T-cell (primary cell): ENCODE data around the gene EMD. TPM values are rescaled to one million over a fixed set of nuclear protein-coding genes. Genes with fewer than 3 reads are reported as not detected.
A peak's percentile ranks its signal among the peaks of the same experiment; 100 is the strongest.

Source experiments
- ATAC-seq, 4 experiments: fragments of 200-7000 bp in 3 of 4; fragments of 150-1000 bp in 1 of 4; cut with Tn5 transposase; replicated peaks in 1 of 4; 1 replicate in 3 of 4; 2 replicates in 1 of 4; pipeline ENCODE4 v1.10.0; 2021; ENCODE audit warnings: moderate library complexity in 3 of 4, mild to moderate bottlenecking in 2 of 4, moderate number of reproducible peaks in 1 of 4
- CTCF ChIA-PET, 2 donors: fragments of 300-600 bp; sonication (Branson Sonifier 250); formaldehyde crosslinking; loops; one replicate each; lab custom pipeline; 2022; ENCODE audit warnings: antibody characterized with exemption in 2 of 2; lab: Charles Lee
- POLR2A ChIA-PET, 2 donors: fragments of 300-600 bp; sonication (Branson Sonifier 250); formaldehyde crosslinking; loops; one replicate each; lab custom pipeline; 2022; ENCODE audit warnings: antibody characterized with exemption in 2 of 2; lab: Charles Lee
- DNase-seq, 35 experiments: peaks; one replicate each; pipeline versions ENCODE4 v3.0.0 to v3.0.0-alpha.2; 2013 to 2023
- H3K27ac ChIP-seq: one replicate; pipeline ENCODE4 v1.5.1; 2013; ENCODE audit warnings: low read length
- H3K27me3 ChIP-seq, 2 experiments: replicated peaks in 1 of 2; 1 replicate in 1 of 2; 2 replicates in 1 of 2; pipeline versions ENCODE4 v1.6.1 to v1.7.0; 2013; ENCODE audit warnings: low read length in 1 of 2, mixed read lengths in 1 of 2; ENCODE audit not compliant: control insufficient read depth in 2 of 2, insufficient read depth in 2 of 2; ENCODE audit errors: extremely low read depth in 1 of 2
- H3K36me3 ChIP-seq, 2 donors: 1 replicate in 1 of 2; 2 replicates in 1 of 2; pipeline versions ENCODE4 v1.6.1 to v1.7.0; 2013; ENCODE audit warnings: low read length in 1 of 2; ENCODE audit not compliant: control insufficient read depth in 2 of 2, insufficient read depth in 1 of 2; ENCODE audit errors: extremely low read depth in 1 of 2
- H3K4me1 ChIP-seq, 2 experiments: 1 replicate in 1 of 2; 2 replicates in 1 of 2; pipeline versions ENCODE4 v1.6.1 to v1.7.0; 2013; ENCODE audit warnings: low read length in 2 of 2, mixed read lengths in 1 of 2; ENCODE audit not compliant: insufficient read depth in 2 of 2, control insufficient read depth in 1 of 2; ENCODE audit errors: extremely low read depth in 1 of 2
- H3K4me3 ChIP-seq, 2 donors: 1 replicate in 1 of 2; 2 replicates in 1 of 2; pipeline versions ENCODE4 v1.5.1 to v1.7.0; 2013; ENCODE audit warnings: mild to moderate bottlenecking in 2 of 2, low read length in 1 of 2, moderate library complexity in 1 of 2; ENCODE audit not compliant: control insufficient read depth in 1 of 2; ENCODE audit errors: extremely low read depth in 1 of 2
- H3K9me3 ChIP-seq: 2 replicates; pipeline ENCODE4 v1.7.0; 2013
- H3K27ac Mint-ChIP-seq, 2 donors: one replicate each; pipeline ENCODE4 v1.8.0; 2020 to 2021; ENCODE audit warnings: mild to moderate bottlenecking in 2 of 2, mixed read lengths in 2 of 2
- H3K27me3 Mint-ChIP-seq, 2 donors: one replicate each; pipeline ENCODE4 v1.8.0; 2021 to 2022; ENCODE audit warnings: mixed read lengths in 2 of 2
- H3K36me3 Mint-ChIP-seq: one replicate; pipeline ENCODE4 v1.8.0; 2021; ENCODE audit warnings: mixed read lengths
- H3K4me1 Mint-ChIP-seq, 3 donors: one replicate each; pipeline ENCODE4 v1.8.0; 2020 to 2022; ENCODE audit warnings: mixed read lengths in 3 of 3, mild to moderate bottlenecking in 1 of 3
- H3K4me3 Mint-ChIP-seq, 3 donors: one replicate each; pipeline ENCODE4 v1.8.0; 2020 to 2022; ENCODE audit warnings: mild to moderate bottlenecking in 3 of 3, mixed read lengths in 3 of 3, moderate library complexity in 3 of 3
- H3K9me3 Mint-ChIP-seq, 3 donors: one replicate each; pipeline ENCODE4 v1.8.0; 2020 to 2022; ENCODE audit warnings: mixed read lengths in 3 of 3
- WGBS: methylation state at CpG from one replicate; pipeline ENCODE4 v1.1.5; 2013; ENCODE audit warnings: missing lambda C conversion rate; ENCODE audit not compliant: insufficient coverage; 5-methylcytosine and 5-hydroxymethylcytosine counted together
- total RNA-seq, 35 experiments: library from RNA in 6 of 35; stranded (reverse) in 6 of 35; fragments of 120-200 nt in 1 of 35; gene quantifications; one replicate each; pipeline versions ENCODE4 v1.2.1 to v1.2.4 and lab custom pipeline; 2013 to 2026

The EMD gene
- total RNA-seq, 5 donors from 2014 or later (not counting 1 experiment from before 2014, with no cell fraction given), result 73.4 to 136 (median 80.4) TPM

GRCh38 chrX:154379569-154379951, 465 bp downstream of the EMD start:
- Mint-ChIP-seq H3K36me3 (no peaks in the 10 kb centered on the region), H3K27me3 (no peaks in the 10 kb centered on the region), H3K9me3 (no peaks in the 10 kb centered on the region), H3K4me1 (peaks cover 15 to 20% (median 19%) of the 10 kb centered on the region in 3 donors), H3K27ac (peak overlapping the region; percentile 80 to 89), H3K4me3 (peak overlapping the region; percentile 77 to 84 (median 81))
- 0% methylated on average over 16 of the region's 38 CpGs for WGBS
- H3K36me3 ChIP-seq, result peaks cover 3 to 15% of the 10 kb centered on the region in 2 donors
- peak overlapping the region; percentile 67 to 69 for H3K4me3 ChIP-seq
- H3K4me1 ChIP-seq, result peaks cover 4 to 37% of the 10 kb centered on the region in 2 experiments
- H3K27me3 ChIP-seq, result no peaks in the 10 kb centered on the region
- ATAC-seq (no peak), DNase-seq (no peak)
- ChIA-PET POLR2A (interaction anchor here in 1 of 2 donors (0.6 to 1.1 kb wide), 3 partner anchors 9 to 32 kb away, joined by 3 to 5 read pairs (median 3); no protein-coding TSS in a partner anchor), CTCF (no interaction called here)
- no peaks in the 10 kb centered on the region for H3K9me3 ChIP-seq
- H3K27ac ChIP-seq, result peak overlapping the region; percentile 97

DNA sequence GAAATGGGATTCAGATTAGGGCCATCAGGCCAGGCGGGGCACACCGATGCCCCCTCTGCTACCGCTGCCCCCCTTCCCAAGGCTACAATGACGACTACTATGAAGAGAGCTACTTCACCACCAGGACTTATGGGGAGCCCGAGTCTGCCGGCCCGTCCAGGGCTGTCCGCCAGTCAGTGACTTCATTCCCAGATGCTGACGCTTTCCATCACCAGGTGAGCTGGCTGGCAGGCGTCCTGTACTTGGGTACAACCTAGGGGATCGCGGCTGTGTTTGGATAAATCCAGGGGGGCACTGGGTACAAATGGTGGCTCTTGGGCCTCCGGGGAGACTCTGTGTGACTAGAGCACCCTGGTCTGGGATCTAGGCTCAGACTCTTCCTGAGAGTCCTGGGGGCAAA, 1.1 kb downstream of the EMD start:
- H3K27ac Mint-ChIP-seq, result peak overlapping the region; percentile 80 to 89
- ATAC-seq (no peak), DNase-seq (no peak)
- H3K27me3 Mint-ChIP-seq, result no peaks in the 10 kb centered on the region
- H3K4me3 ChIP-seq, result peak overlapping the region; percentile 67 to 69
- peak overlapping the region; percentile 77 to 84 (median 81) for H3K4me3 Mint-ChIP-seq
- CTCF ChIA-PET, result no interaction called here
- POLR2A ChIA-PET, result interaction anchor here in 1 of 2 donors (0.6 to 1.0 kb wide), 2 partner anchors 9 to 10 kb away, joined by 3 to 5 read pairs; no protein-coding TSS in a partner anchor
- H3K27ac ChIP-seq, result peak overlapping the region; percentile 97
- no peaks in the 10 kb centered on the region for H3K36me3 Mint-ChIP-seq
- H3K4me1 Mint-ChIP-seq, result peaks cover 15 to 18% (median 17%) of the 10 kb centered on the region in 3 donors
- no peaks in the 10 kb centered on the region for H3K27me3 ChIP-seq
- WGBS, result 80% methylated on average over 1 of the region's 13 CpGs
- no peaks in the 10 kb centered on the region for H3K9me3 ChIP-seq
- no peaks in the 10 kb centered on the region for H3K9me3 Mint-ChIP-seq
- H3K4me1 ChIP-seq, result peaks cover 4 to 32% of the 10 kb centered on the region in 2 experiments
- peaks cover 3 to 15% of the 10 kb centered on the region in 2 donors for H3K36me3 ChIP-seq

GRCh38 chrX:154380787-154381186, 1.7 kb downstream of the EMD start:
- peak overlapping the region; percentile 74 to 93 for H3K27ac Mint-ChIP-seq
- peaks cover 4 to 32% of the 10 kb centered on the region in 2 experiments for H3K4me1 ChIP-seq
- 87% methylated on average over 3 of the region's 14 CpGs for WGBS
- no peaks in the 10 kb centered on the region for H3K36me3 Mint-ChIP-seq
- H3K9me3 ChIP-seq, result no peaks in the 10 kb centered on the region
- H3K27me3 ChIP-seq, result no peaks in the 10 kb centered on the region
- peak overlapping the region; percentile 77 to 84 (median 81) for H3K4me3 Mint-ChIP-seq
- ATAC-seq, result no peak
- CTCF ChIA-PET, result no interaction called here
- POLR2A ChIA-PET, result interaction anchor here in 1 of 2 donors (0.6 kb wide), 1 partner anchor 109 kb away, joined by 4 read pairs; no protein-coding TSS in a partner anchor
- H3K4me1 Mint-ChIP-seq, result peaks cover 15 to 17% (median 15%) of the 10 kb centered on the region in 3 donors
- H3K36me3 ChIP-seq, result peaks cover 3 to 15% of the 10 kb centered on the region in 2 donors
- peak overlapping the region; percentile 97 for H3K27ac ChIP-seq
- no peak for DNase-seq
- H3K27me3 Mint-ChIP-seq, result no peaks in the 10 kb centered on the region
- H3K9me3 Mint-ChIP-seq, result no peaks in the 10 kb centered on the region
- H3K4me3 ChIP-seq, result no peak overlapping the region

GRCh38 chrX:154381271-154381670, 2.2 kb downstream of the EMD start:
- H3K4me3 Mint-ChIP-seq, result peak overlapping the region in 1 of 3 donors; percentile 77
- ChIA-PET POLR2A (interaction anchor here in 1 of 2 donors (0.6 to 0.7 kb wide), 2 partner anchors 23 to 108 kb away, joined by 3 to 4 read pairs; no protein-coding TSS in a partner anchor), CTCF (no interaction called here)
- peaks cover 15 to 17% (median 15%) of the 10 kb centered on the region in 3 donors for H3K4me1 Mint-ChIP-seq
- Histone ChIP-seq H3K27me3 (no peaks in the 10 kb centered on the region), H3K4me3 (no peak overlapping the region), H3K27ac (no peak overlapping the region), H3K36me3 (peaks cover 3 to 15% of the 10 kb centered on the region in 2 donors), H3K9me3 (no peaks in the 10 kb centered on the region), H3K4me1 (peaks cover 4 to 32% of the 10 kb centered on the region in 2 experiments)
- DNase-seq, result no peak
- H3K27ac Mint-ChIP-seq, result no peak overlapping the region
- no peaks in the 10 kb centered on the region for H3K36me3 Mint-ChIP-seq
- no CpG with 5 or more reads among the region's 6 CpGs for WGBS
- no peaks in the 10 kb centered on the region for H3K9me3 Mint-ChIP-seq
- no peak for ATAC-seq
- H3K27me3 Mint-ChIP-seq, result no peaks in the 10 kb centered on the region

DNA sequence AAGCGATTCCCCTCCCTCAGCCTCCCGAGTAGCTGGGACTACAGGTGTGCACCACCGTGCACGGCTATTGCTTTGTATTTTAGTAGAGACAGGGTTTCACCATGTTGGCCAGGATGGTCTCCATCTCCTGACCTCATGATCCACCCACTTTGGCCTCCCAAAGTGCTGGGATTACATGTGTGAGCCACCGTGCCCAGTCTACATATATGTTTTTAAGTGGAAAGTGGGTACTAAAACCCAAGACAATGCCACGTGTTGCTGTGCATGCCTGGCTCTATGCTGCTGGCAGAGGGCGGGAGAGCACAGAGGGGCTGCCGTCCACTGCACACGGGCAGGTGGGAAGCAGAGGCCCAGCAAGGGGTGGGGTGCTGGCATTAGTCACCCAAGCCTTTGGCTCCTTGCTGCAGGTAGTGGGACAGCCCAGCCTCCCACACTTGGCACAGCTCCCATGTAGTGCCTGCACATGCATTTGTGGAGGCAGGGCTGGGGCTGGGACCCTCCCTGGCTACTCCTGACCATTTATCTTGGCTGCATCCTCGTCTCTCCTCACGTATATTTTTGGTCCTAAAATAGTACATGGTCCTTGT, 3.5 kb downstream of the EMD start:
- DNase-seq (no peak), ATAC-seq (no peak)
- Histone ChIP-seq H3K4me1 (peaks cover 4 to 20% of the 10 kb centered on the region in 2 experiments), H3K27me3 (no peaks in the 10 kb centered on the region), H3K27ac (no peak overlapping the region), H3K4me3 (no peak overlapping the region), H3K9me3 (no peaks in the 10 kb centered on the region), H3K36me3 (peaks cover 3 to 15% of the 10 kb centered on the region in 2 donors)
- Mint-ChIP-seq H3K27ac (peak overlapping the region in 1 of 2 donors; percentile 56), H3K4me1 (peaks cover 14 to 15% (median 14%) of the 10 kb centered on the region in 3 donors), H3K36me3 (no peaks in the 10 kb centered on the region), H3K27me3 (no peaks in the 10 kb centered on the region), H3K9me3 (no peaks in the 10 kb centered on the region), H3K4me3 (no peak overlapping the region)
- ChIA-PET CTCF (interaction anchor here in 1 of 2 donors (1.2 kb wide), 1 partner anchor 9 kb away, joined by 3 read pairs; no protein-coding TSS in a partner anchor), POLR2A (no interaction called here)
- WGBS, result 100% methylated on average over 1 of the region's 11 CpGs

- POLR2A ChIA-PET, result interaction anchor here in 1 of 2 donors (0.7 kb wide), 1 partner anchor 10 kb away, joined by 4 read pairs; no protein-coding TSS in a partner anchor
- Mint-ChIP-seq H3K9me3 (no peaks in the 10 kb centered on the region), H3K27me3 (no peaks in the 10 kb centered on the region), H3K4me3 (no peak overlapping the region), H3K27ac (peak overlapping the region in 1 of 2 donors; percentile 8), H3K4me1 (peaks cover 12 to 15% (median 12%) of the 10 kb centered on the region in 3 donors), H3K36me3 (no peaks in the 10 kb centered on the region)
- CTCF ChIA-PET, result interaction anchor here in 1 of 2 donors (0.5 to 1.2 kb wide), 2 partner anchors 10 to 42 kb away, joined by 3 to 6 read pairs; no protein-coding TSS in a partner anchor
- DNase-seq (no peak), ATAC-seq (no peak)
- WGBS, result 88% methylated on average over 4 of the region's 14 CpGs
- no peaks in the 10 kb centered on the region for H3K27me3 ChIP-seq
- H3K4me1 ChIP-seq, result peaks cover 4 to 14% of the 10 kb centered on the region in 2 experiments
- H3K36me3 ChIP-seq, result peaks cover 3 to 15% of the 10 kb centered on the region in 2 donors
- no peaks in the 10 kb centered on the region for H3K9me3 ChIP-seq
- no peak overlapping the region for H3K27ac ChIP-seq
- H3K4me3 ChIP-seq, result no peak overlapping the region
Measured at GRCh38 chrX:154383359-154384283, 4.5 kb downstream of the EMD start.
